Prostate gland (tissue), 2 donors: ENCODE data around the gene NAB1. TPM values are rescaled to one million over a fixed set of nuclear protein-coding genes. Genes with fewer than 3 reads are reported as not detected.
A peak's percentile ranks its signal among the peaks of the same experiment; 100 is the strongest.

Source experiments
- DNase-seq: peaks from one replicate; pipeline ENCODE4 v3.0.0-alpha.2; 2019; ENCODE audit warnings: low spot score
- H3K27ac ChIP-seq, 2 donors: fragments of 200-600 bp; sonication (generic); 2 replicates each; pipeline ENCODE4 v1.5.1; 2017 to 2019
- H3K27me3 ChIP-seq: fragments of 200-600 bp; sonication (generic); replicated peaks from 2 replicates; pipeline ENCODE4 v1.5.1; 2019; ENCODE audit not compliant: insufficient read depth
- H3K36me3 ChIP-seq, 2 donors: fragments of 200-600 bp; sonication (generic); 1 replicate in 1 of 2; 2 replicates in 1 of 2; pipeline versions ENCODE4 v1.5.1 to v1.8.1; 2017 to 2019
- H3K4me1 ChIP-seq: fragments of 200-600 bp; sonication (generic); replicated peaks from 2 replicates; pipeline ENCODE4 v1.5.1; 2019
- H3K4me3 ChIP-seq, 2 donors: fragments of 200-600 bp; sonication (generic); 2 replicates each; pipeline ENCODE4 v1.5.1; 2017 to 2019
- H3K9me3 ChIP-seq: fragments of 200-600 bp; sonication (generic); 2 replicates; pipeline ENCODE4 v1.5.1; 2017
- POLR2A ChIP-seq: fragments of 450-650 bp; IDR thresholded peaks from one replicate; pipeline ENCODE4 v1.6.1; 2016; ENCODE audit warnings: antibody characterized with exemption, mild to moderate bottlenecking
- POLR2AphosphoS5 ChIP-seq: sonication (generic); formaldehyde crosslinking; IDR thresholded peaks from one replicate; pipeline ENCODE4 v1.6.1; 2017; ENCODE audit warnings: antibody characterized with exemption
- WGBS: methylation state at CpG from one replicate; pipeline ENCODE4 v1.1.5; 2018; 5-methylcytosine and 5-hydroxymethylcytosine counted together
- intact Hi-C: fragments of 100-400 bp; cut with DNase I; formaldehyde crosslinking; loops from one replicate; pipeline ENCODE4 v1.14.2; 2022
- total RNA-seq, 2 donors: library from RNA; depleted of rRNA; stranded (reverse); fragments of >200 nt; gene quantifications; one replicate each; pipeline ENCODE4 v1.1.0, GENCODE V29; 2016
- TF ChIP-seq, protein P1 (sequence below), 4 experiments: fragments of 200-600 bp in 2 of 4; fragments of 450-650 bp in 2 of 4; sonication (generic) in 2 of 4; IDR thresholded peaks; 1 replicate in 3 of 4; 2 replicates in 1 of 4; pipeline ENCODE4 v1.5.1; 2016 to 2019; ENCODE audit warnings: antibody characterized with exemption in 4 of 4, mild to moderate bottlenecking in 2 of 4, moderate library complexity in 2 of 4

Gene NAB1
- total RNA-seq, 2 donors from 2014 or later, result 36.6 to 48.6 TPM

GRCh38 chr2:190618030-190618429 lies 30.9 kb upstream of the NAB1 start:
- no peak overlapping the region for H3K27ac ChIP-seq
- TF ChIP-seq POLR2AphosphoS5, result no peak
- intact Hi-C loops, result no loop called here
- no peak for DNase-seq
- no peak overlapping the region for H3K4me3 ChIP-seq
- H3K27me3 ChIP-seq, result no peaks in the 10 kb centered on the region
- H3K36me3 ChIP-seq, result no peaks in the 10 kb centered on the region
- no peaks in the 10 kb centered on the region for H3K9me3 ChIP-seq
- no peaks in the 10 kb centered on the region for H3K4me1 ChIP-seq
- WGBS, result 71% methylated on average over 3 of the region's 3 CpGs

DNA sequence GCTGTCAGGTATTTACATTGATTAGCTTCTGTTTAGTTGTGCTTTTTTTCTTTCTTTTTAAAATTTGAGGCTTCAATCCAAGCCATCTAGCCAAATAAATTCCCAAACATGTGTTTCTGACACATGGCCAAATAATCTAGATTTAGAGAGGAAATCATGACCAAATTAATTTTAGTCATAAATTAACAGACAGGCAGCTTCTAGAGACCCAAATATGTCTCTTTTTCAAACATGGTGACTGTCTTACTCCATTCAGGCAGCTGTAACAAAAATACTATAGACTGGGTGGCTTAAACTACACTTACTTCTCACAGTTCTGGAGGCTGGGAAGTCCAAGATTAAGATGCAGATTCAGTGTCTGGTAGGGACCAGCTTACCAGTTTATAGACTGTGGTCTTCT lies 23.2 kb upstream of the NAB1 start:
- Histone ChIP-seq H3K4me1 (no peaks in the 10 kb centered on the region), H3K4me3 (no peak overlapping the region), H3K9me3 (no peaks in the 10 kb centered on the region), H3K27ac (no peak overlapping the region), H3K36me3 (no peaks in the 10 kb centered on the region), H3K27me3 (no peaks in the 10 kb centered on the region)
- intact Hi-C loops, result no loop called here
- TF ChIP-seq, protein P1, sequence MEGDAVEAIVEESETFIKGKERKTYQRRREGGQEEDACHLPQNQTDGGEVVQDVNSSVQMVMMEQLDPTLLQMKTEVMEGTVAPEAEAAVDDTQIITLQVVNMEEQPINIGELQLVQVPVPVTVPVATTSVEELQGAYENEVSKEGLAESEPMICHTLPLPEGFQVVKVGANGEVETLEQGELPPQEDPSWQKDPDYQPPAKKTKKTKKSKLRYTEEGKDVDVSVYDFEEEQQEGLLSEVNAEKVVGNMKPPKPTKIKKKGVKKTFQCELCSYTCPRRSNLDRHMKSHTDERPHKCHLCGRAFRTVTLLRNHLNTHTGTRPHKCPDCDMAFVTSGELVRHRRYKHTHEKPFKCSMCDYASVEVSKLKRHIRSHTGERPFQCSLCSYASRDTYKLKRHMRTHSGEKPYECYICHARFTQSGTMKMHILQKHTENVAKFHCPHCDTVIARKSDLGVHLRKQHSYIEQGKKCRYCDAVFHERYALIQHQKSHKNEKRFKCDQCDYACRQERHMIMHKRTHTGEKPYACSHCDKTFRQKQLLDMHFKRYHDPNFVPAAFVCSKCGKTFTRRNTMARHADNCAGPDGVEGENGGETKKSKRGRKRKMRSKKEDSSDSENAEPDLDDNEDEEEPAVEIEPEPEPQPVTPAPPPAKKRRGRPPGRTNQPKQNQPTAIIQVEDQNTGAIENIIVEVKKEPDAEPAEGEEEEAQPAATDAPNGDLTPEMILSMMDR (IDR thresholded peaks at IDR 0.05), result no peak
- TF ChIP-seq POLR2AphosphoS5 (no peak), POLR2A (no peak)
- DNase-seq, result no peak

DNA sequence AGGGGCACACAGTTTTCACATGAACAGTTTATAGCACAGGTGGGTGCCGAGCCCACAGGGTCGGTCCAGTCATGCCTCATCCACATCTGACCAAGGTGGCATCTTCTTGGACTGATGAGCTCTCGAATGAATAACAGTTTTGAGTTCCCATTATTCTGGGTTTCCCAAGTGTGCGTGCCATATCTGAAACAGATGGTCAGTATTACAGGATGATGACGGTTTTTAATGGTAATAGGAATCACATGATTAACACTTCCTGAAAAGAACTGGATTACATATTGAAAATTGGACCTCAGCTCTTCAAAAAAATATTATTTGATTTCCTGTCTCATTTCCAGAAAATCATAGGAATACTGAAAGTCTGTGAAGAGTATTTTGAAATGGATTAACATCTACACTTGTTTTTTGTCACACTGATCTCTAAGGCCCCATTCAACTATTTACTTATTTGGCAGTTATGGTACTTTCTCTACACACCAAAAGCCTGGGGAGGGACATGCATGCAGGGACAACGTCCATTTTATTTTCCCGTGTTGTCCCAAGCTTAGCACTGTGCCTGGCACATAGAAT lies 22.2 kb upstream of the NAB1 start:
- WGBS, result 82% methylated on average over 7 of the region's 7 CpGs
- no peak for DNase-seq
- Histone ChIP-seq H3K27me3 (no peaks in the 10 kb centered on the region), H3K4me1 (no peaks in the 10 kb centered on the region), H3K4me3 (no peak overlapping the region), H3K9me3 (no peaks in the 10 kb centered on the region), H3K36me3 (no peaks in the 10 kb centered on the region), H3K27ac (no peak overlapping the region)
- no peak for TF ChIP-seq POLR2A
- TF ChIP-seq, protein P1 (IDR thresholded peaks at IDR 0.05), result no peak
- no peak for TF ChIP-seq POLR2AphosphoS5
- intact Hi-C loops, result no loop called here

DNA sequence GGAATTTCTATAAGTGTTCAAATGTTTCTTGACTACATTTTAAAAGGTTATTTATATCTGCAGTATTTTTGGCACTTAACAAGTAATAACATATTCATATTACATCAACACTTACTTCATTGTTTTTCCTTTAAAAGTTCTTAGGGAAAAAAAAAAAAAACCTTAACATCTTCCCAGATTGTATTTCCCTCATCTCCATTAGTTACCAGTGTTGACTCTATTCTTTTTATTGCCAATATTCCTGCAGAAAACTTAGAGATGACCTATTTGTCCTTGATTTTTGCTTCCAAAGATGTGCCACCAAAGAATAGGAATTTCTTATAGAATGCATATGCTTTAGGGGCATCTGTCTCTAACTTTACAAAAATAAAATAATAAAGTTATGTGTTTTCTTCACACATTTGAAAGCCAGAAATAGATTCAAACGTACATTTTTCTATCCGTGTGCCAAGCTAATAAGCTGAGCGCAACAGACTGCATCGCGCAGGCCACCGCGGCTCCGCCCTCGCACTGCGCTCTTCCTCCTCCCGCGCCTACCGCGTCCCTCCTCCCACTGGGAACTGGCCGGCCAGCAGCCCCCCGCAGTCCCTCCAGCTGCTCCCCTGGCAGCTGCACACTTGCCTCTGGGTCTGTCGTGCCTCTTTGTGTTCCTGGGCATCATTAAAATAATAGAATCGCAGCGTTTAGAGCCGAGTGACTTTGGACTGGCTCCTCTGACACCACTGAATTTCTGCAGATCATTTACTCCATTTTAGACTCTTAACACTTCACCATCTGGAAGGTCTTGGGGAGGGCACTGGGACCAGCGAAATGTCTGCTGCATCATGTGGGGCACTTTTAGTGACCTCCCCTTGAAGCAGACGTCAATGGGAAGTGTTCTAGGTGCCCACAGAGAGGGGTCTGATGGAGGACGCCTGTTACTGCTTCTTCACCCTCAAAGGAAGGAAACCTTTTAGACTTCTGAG lies 21.2 kb upstream of the NAB1 start:
- intact Hi-C loops, result no loop called here
- WGBS, result 9% methylated on average over 23 of the region's 23 CpGs
- no peaks in the 10 kb centered on the region for H3K9me3 ChIP-seq
- no peak for DNase-seq
- H3K27ac ChIP-seq, result no peak overlapping the region
- TF ChIP-seq POLR2A (no peak), POLR2AphosphoS5 (no peak)
- TF ChIP-seq, protein P1 (IDR thresholded peaks at IDR 0.05), result no peak
- no peaks in the 10 kb centered on the region for H3K27me3 ChIP-seq
- peak overlapping the region; percentile 20 to 27 for H3K4me3 ChIP-seq
- H3K36me3 ChIP-seq, result no peaks in the 10 kb centered on the region
- H3K4me1 ChIP-seq, result no peaks in the 10 kb centered on the region

- no peaks in the 10 kb centered on the region for H3K9me3 ChIP-seq
- H3K27ac ChIP-seq, result no peak overlapping the region
- WGBS, result 84% methylated on average over 7 of the region's 7 CpGs
- DNase-seq, result no peak
- intact Hi-C loops, result no loop called here
- no peaks in the 10 kb centered on the region for H3K27me3 ChIP-seq
- TF ChIP-seq POLR2A, result no peak
- no peak for TF ChIP-seq POLR2AphosphoS5
- TF ChIP-seq, protein P1 (IDR thresholded peaks at IDR 0.05), result no peak
- no peaks in the 10 kb centered on the region for H3K36me3 ChIP-seq
- H3K4me1 ChIP-seq, result no peaks in the 10 kb centered on the region
- H3K4me3 ChIP-seq, result no peak overlapping the region
Observed at GRCh38 chr2:190628591-190629319, 20.1 kb upstream of the NAB1 start.
